Caco-2 (cell line): ENCODE results near the gene VWA7. TPM values are rescaled to one million over a fixed set of nuclear protein-coding genes. Genes with fewer than 3 reads are reported as not detected.
A peak's percentile ranks its signal among the peaks of the same experiment; 100 is the strongest.

Experiments used
- BruUV-seq: library from RNA; stranded (reverse); fragments of 400-500 nt; replicated peaks from 2 replicates; lab custom pipeline; 2021; lab: Mats Ljungman, UMichigan
- CTCF ChIA-PET: fragments of 300-600 bp; sonication (Branson Sonifier 250); formaldehyde crosslinking; loops from one replicate; lab custom pipeline; 2022; ENCODE audit warnings: antibody characterized with exemption; lab: Charles Lee
- POLR2A ChIA-PET: fragments of 300-600 bp; sonication (Branson Sonifier 250); formaldehyde crosslinking; loops from one replicate; lab custom pipeline; 2022; ENCODE audit warnings: antibody characterized with exemption; lab: Charles Lee
- DNase-seq, 2 experiments: peaks; one replicate each; pipeline versions ENCODE4 v3.0.0 to v3.0.0-alpha.2; 2020 to 2022
- H3K27me3 ChIP-seq: replicated peaks from 2 replicates; pipeline ENCODE4 v1.6.0; 2011; ENCODE audit warnings: low read length; ENCODE audit not compliant: control insufficient read depth, insufficient read depth
- H3K36me3 ChIP-seq: 2 replicates; pipeline ENCODE4 v1.5.1; 2011; ENCODE audit warnings: low read length; ENCODE audit not compliant: control insufficient read depth, insufficient read depth
- H3K4me1 ChIP-seq: fragments of 250-450 bp; sonication (Bioruptor Pico); 2 replicates; pipeline ENCODE4 v1.5.1; 2020; ENCODE audit warnings: mild to moderate bottlenecking
- H3K4me3 ChIP-seq: 2 replicates; pipeline ENCODE4 v1.5.1; 2011; ENCODE audit warnings: low read depth, mild to moderate bottlenecking, control low read depth, low read length
- H3K9me3 ChIP-seq: fragments of 250-450 bp; sonication (Bioruptor Pico); 2 replicates; pipeline ENCODE4 v1.5.1; 2020; ENCODE audit warnings: mild to moderate bottlenecking, moderate library complexity
- H3K27ac Mint-ChIP-seq: one replicate; pipeline ENCODE4 v1.8.0; 2022; ENCODE audit warnings: mixed read lengths; ENCODE audit not compliant: unreplicated experiment
- H3K27me3 Mint-ChIP-seq: one replicate; pipeline ENCODE4 v1.8.0; 2022; ENCODE audit warnings: mixed read lengths; ENCODE audit not compliant: insufficient read depth, unreplicated experiment
- H3K36me3 Mint-ChIP-seq: one replicate; pipeline ENCODE4 v1.8.0; 2022; ENCODE audit warnings: mild to moderate bottlenecking, mixed read lengths; ENCODE audit not compliant: insufficient read depth, unreplicated experiment
- H3K4me1 Mint-ChIP-seq: one replicate; pipeline ENCODE4 v1.8.0; 2022; ENCODE audit warnings: low read depth, mixed read lengths; ENCODE audit not compliant: unreplicated experiment
- H3K4me3 Mint-ChIP-seq: one replicate; pipeline ENCODE4 v1.8.0; 2022; ENCODE audit warnings: mild to moderate bottlenecking, moderate library complexity, mixed read lengths; ENCODE audit not compliant: unreplicated experiment
- H3K9me3 Mint-ChIP-seq: one replicate; pipeline ENCODE4 v1.8.0; 2022; ENCODE audit warnings: mixed read lengths; ENCODE audit not compliant: unreplicated experiment
- intact Hi-C: fragments of 100-400 bp; cut with micrococcal nuclease; formaldehyde crosslinking; loops from one replicate; pipeline ENCODE4 v1.10.0; 2022; ENCODE audit not compliant: unreplicated experiment
- total RNA-seq: library from RNA; stranded (reverse); gene quantifications from 2 replicates; pipeline ENCODE4 v1.2.3, GENCODE V29; 2022
- TF ChIP-seq, protein P1 (sequence below), 2 experiments: fragments of 200-600 bp in 1 of 2; IDR thresholded peaks; 1 replicate in 1 of 2; 2 replicates in 1 of 2; pipeline versions ENCODE4 v1.5.1 to v1.8.0; 2011 to 2022; ENCODE audit warnings: antibody characterized with exemption in 1 of 2, control low read depth in 1 of 2, inconsistent platforms in 1 of 2, low read depth in 1 of 2, low read length in 1 of 2, mild to moderate bottlenecking in 1 of 2, moderate library complexity in 1 of 2; ENCODE audit not compliant: insufficient read depth in 1 of 2, severe bottlenecking in 1 of 2, unreplicated experiment in 1 of 2

The VWA7 gene
- total RNA-seq, 1 experiment from 2014 or later = 0.61 TPM

GRCh38 chr6:31740397-31741223 lies 36.5 kb downstream of the VWA7 start:
- Mint-ChIP-seq H3K27me3 (no peaks in the 10 kb centered on the region), H3K4me3 (peak overlapping the region; percentile 95), H3K27ac (peak overlapping the region; percentile 98), H3K9me3 (no peaks in the 10 kb centered on the region), H3K4me1 (peaks cover 22% of the 10 kb centered on the region), H3K36me3 (peaks cover 51% of the 10 kb centered on the region)
- intact Hi-C loops = no loop called here
- peak overlapping the region; percentile 69 for H3K4me3 ChIP-seq
- no peaks in the 10 kb centered on the region for H3K9me3 ChIP-seq
- TF ChIP-seq, protein P1, sequence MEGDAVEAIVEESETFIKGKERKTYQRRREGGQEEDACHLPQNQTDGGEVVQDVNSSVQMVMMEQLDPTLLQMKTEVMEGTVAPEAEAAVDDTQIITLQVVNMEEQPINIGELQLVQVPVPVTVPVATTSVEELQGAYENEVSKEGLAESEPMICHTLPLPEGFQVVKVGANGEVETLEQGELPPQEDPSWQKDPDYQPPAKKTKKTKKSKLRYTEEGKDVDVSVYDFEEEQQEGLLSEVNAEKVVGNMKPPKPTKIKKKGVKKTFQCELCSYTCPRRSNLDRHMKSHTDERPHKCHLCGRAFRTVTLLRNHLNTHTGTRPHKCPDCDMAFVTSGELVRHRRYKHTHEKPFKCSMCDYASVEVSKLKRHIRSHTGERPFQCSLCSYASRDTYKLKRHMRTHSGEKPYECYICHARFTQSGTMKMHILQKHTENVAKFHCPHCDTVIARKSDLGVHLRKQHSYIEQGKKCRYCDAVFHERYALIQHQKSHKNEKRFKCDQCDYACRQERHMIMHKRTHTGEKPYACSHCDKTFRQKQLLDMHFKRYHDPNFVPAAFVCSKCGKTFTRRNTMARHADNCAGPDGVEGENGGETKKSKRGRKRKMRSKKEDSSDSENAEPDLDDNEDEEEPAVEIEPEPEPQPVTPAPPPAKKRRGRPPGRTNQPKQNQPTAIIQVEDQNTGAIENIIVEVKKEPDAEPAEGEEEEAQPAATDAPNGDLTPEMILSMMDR (IDR thresholded peaks at IDR 0.05; ENCODE audit: insufficient read depth in 1 of 2, low read depth in 1 of 2, low read length in 1 of 2, severe bottlenecking in 1 of 2, unreplicated experiment in 1 of 2) = no peak
- TSS peak; percentile 32 for BruUV-seq
- H3K27me3 ChIP-seq = no peaks in the 10 kb centered on the region
- CTCF ChIA-PET = interaction anchor here (0.6 to 3.8 kb wide), 8 partner anchors 11 to 158 kb away, joined by 3 to 32 read pairs (median 4); partner anchors contain the start of genes DDAH2 and LSM2
- peaks cover 23% of the 10 kb centered on the region for H3K4me1 ChIP-seq
- no peak for DNase-seq
- no peaks in the 10 kb centered on the region for H3K36me3 ChIP-seq
- POLR2A ChIA-PET = interaction anchor here (0.6 to 3.6 kb wide), 16 partner anchors 11 to 135 kb away, joined by 3 to 32 read pairs (median 3); partner anchors contain the start of genes C6orf47, DDAH2, GPANK1 and HSPA1A

DNA sequence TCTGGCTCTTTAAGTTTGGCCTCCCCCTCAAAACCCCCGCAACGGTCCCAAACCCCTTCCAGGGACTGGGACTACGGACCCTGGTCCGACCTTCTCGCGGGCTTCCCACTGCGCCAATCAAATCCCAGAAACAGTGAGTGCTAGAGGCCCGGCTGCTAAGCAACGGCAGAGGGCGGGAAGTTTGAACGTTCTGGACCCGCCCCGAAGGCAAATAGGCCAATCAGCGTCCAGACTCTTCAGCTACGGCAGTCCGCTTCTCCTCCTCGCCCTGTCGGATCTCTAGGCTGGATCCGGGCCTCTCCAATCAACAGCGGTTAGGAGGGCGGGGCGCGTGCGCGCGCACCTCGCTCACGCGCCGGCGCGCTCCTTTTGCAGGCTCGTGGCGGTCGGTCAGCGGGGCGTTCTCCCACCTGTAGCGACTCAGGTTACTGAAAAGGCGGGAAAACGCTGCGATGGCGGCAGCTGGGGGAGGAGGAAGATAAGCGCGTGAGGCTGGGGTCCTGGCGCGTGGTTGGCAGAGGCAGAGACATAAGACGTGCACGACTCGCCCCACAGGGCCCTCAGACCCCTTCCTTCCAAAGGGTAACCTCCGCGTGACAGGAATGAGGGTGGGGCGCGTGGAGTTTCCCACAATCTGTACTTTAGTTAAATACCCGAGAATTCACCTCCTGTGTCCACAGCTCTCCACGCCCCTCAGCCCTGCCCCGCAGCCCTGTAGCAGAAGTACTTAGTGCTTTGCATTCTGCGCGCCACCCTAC lies 37.3 kb downstream of the VWA7 start, which contains the start of gene MSH5:
TSS of gene MSH5 (plus strand) at position 367 of the 758 bp plus-strand sequence. CDS start 462 bp downstream, outside the sequence.
- TF ChIP-seq, protein P1 (IDR thresholded peaks at IDR 0.05; ENCODE audit: insufficient read depth in 1 of 2, low read depth in 1 of 2, low read length in 1 of 2, severe bottlenecking in 1 of 2, unreplicated experiment in 1 of 2) = no peak
- peak within 1 kb of the TSS; percentile 69 for H3K4me3 ChIP-seq
- BruUV-seq = no TSS peak
- peak; percentile 99 for DNase-seq
- intact Hi-C loops = loop anchor here (1.0 to 5.0 kb wide), 5 partner anchors 23 to 193 kb away; partner anchors contain the start of genes ABHD16A, ATP6V1G2, CSNK2B and LY6G5B
- no peaks in the 10 kb centered on the region for H3K27me3 Mint-ChIP-seq
- no peaks in the 10 kb centered on the region for H3K9me3 Mint-ChIP-seq
- H3K9me3 ChIP-seq = no peaks in the 10 kb centered on the region
- H3K4me1 ChIP-seq = peaks cover 23% of the 10 kb centered on the region
- peaks cover 54% of the 10 kb centered on the region for H3K36me3 Mint-ChIP-seq
- H3K4me1 Mint-ChIP-seq = peaks cover 22% of the 10 kb centered on the region
- H3K4me3 Mint-ChIP-seq = peak within 1 kb of the TSS; percentile 95
- ChIA-PET CTCF (interaction anchor here (0.6 to 3.8 kb wide), 11 partner anchors 10 to 141 kb away, joined by 3 to 32 read pairs (median 5); partner anchors contain the start of genes DDAH2, LSM2 and LY6G5C), POLR2A (interaction anchor here (0.5 to 3.6 kb wide), 16 partner anchors 10 to 1231 kb away, joined by 3 to 59 read pairs (median 10); partner anchors contain the start of genes C6orf47, DDAH2, GPANK1 and HSPA1A)
- H3K27ac Mint-ChIP-seq = peak within 1 kb of the TSS; percentile 98
- H3K27me3 ChIP-seq = no peaks in the 10 kb centered on the region
- H3K36me3 ChIP-seq = no peaks in the 10 kb centered on the region
